GM18499 (cell line): ENCODE data around the gene GDPD5.

Source experiments
- ATAC-seq: cut with Tn5 transposase; IDR thresholded peaks from one replicate; pipeline ENCODE4 v1.9.1; 2021; ENCODE audit warnings: moderate number of reproducible peaks; ENCODE audit not compliant: insufficient read depth, unreplicated experiment

GDPD5 gene

GRCh38 chr11:75495749-75496304 is 29.9 kb downstream of the GDPD5 start:
- ATAC-seq: no peak

GRCh38 chr11:75493626-75494025 is 32.1 kb downstream of the GDPD5 start:
- no peak for ATAC-seq

DNA sequence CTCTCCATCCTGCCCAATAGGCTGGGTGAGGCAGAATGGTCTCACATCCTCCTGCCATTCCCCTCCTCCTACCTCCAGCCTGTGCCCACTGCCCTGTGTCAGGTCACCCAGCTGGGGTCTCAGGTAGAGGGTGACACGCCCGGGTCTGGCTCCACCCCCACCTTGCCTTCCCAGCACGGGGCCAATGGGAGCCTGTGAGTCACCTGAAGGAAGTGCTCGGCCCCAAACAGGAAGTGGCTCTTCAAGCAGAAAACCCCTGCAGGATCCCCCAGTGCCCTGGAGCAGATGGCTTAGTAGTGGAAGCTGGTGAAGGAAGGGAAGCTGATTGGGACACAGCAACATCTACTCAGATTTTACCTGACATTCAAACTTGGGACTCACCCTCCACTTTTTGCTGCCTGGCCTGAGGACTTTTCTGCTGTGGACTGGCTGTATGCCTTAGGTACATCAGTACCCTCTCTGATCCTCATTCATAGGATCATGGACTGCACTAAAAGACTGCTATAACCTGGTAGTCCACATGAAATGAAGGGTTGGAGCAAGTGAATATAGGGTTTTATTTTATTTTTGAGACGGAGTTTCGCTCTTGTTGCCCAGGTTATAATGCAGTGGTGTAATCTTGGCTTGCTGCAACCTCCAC is 33.4 kb downstream of the GDPD5 start:
- ATAC-seq: no peak

GRCh38 chr11:75491465-75491864 is 34.3 kb downstream of the GDPD5 start:
- no peak for ATAC-seq

DNA sequence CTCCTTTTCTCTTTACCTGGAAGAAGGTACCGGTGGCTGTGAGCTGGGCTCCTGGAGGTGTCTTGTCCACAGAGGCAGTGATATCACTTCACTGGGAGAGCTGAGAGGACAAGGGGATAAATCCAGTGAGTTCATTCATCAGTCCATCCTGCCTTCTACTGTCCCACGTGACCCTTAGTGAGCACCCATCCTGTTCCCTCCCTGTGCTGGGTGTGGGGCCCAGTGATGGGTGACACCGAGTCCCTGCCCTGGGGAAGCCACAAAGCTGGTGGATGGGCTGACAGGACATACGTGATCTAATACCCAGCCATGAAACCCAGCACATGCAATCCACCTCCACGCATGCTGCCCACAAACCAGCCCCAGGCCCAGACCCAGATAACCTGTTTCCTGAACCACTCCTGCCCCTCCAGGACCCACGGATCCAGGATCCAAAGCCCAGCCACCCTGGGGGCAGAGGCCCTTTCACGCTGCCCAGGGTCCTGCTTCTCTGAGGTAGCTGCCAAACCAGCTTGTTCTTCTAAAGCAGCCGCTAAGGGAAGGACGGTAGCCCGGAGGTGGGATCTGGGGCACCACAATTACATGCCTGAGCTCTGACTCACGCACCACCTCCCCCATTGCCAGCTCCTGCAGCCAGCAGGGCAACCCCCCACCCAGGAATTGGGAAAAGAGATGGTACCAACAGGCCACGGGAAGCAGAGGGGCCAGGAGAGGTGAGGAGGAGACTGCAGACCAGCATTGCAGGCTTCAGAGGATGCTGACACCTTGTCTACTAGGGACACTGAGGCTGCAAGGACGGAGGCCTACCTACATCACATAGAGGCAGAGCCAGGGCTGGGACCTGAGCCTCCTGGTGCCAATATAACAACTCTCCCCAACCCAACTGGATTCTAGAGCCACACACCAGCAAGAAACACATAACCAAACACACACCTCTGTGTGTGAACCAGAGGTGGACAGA is 35.2 kb downstream of the GDPD5 start:
- no peak for ATAC-seq

DNA sequence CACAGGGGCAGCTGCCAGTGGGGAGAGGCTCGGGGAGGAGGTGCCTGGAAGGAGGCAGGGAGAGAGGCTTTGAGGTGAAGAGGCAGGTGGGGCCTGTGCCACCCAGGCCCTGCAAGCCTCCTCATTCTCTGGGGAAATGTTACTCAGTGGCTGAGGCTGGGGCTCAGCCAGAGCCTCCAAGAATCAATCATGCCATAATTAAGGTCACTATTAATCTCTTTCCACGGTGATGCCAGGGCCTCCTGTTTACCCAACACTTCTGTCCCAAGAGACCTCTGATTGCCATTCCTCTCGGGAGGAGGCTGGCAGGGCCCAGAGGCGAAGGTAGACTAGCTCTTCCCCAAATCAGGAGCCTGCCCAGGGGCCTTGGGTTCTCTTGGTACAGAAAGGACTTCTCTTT is 38.4 kb downstream of the GDPD5 start:
- ATAC-seq: no peak

DNA sequence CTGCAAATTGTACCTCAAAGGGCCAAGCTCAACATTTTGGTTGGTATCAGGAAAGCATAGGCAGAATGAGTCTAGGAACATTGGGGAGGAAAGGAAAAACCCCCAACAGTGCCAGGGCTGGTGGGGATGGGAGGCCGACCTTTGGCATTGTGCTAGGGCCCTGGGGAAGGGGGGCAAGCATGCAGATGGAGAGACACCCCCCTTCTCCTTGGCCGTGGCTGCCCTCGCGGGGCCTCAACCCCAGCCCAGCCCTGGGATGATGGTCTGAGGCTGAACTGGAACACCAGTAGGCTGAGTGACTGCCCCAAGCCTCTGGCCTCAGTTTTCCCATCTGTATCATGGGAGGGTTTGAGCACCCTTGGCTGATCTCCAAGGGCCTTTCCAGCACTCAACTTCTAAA is 40.0 kb downstream of the GDPD5 start:
- no peak for ATAC-seq

GRCh38 chr11:75482931-75483469 is 42.7 kb downstream of the GDPD5 start:
- ATAC-seq: no peak

DNA sequence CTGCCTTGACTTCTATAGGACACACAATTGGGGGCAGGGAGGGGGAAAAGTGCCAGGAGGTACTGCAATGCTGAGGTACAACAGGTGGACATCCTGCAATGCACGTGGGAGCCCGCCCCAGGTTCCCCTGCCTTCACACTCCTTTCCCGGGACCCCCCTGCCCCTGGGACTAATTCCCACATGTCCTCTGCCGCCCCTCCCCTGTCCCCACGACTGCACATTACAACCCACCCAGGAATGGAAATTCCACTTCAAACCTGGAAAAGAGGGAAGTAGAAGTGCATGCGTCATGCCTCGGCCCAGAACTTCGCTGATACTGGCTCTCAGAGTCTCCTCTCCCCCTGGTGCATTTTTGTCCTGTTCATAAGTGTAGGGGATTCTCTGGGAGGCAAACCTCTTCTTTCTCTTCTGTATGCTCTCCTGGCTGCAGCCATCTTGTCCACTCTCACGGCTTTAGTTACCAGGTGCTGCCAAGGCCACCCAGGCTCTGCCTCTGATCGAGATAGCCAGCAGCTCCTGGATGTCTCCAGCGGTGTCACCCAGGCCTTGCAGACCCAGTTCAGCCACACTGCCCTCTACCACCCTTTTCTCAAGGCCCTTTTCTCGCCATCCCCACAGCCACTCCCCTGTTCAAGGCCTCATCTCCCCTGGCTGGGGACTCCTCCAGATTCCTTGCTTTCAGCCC is 43.7 kb downstream of the GDPD5 start:
- no peak for ATAC-seq

DNA sequence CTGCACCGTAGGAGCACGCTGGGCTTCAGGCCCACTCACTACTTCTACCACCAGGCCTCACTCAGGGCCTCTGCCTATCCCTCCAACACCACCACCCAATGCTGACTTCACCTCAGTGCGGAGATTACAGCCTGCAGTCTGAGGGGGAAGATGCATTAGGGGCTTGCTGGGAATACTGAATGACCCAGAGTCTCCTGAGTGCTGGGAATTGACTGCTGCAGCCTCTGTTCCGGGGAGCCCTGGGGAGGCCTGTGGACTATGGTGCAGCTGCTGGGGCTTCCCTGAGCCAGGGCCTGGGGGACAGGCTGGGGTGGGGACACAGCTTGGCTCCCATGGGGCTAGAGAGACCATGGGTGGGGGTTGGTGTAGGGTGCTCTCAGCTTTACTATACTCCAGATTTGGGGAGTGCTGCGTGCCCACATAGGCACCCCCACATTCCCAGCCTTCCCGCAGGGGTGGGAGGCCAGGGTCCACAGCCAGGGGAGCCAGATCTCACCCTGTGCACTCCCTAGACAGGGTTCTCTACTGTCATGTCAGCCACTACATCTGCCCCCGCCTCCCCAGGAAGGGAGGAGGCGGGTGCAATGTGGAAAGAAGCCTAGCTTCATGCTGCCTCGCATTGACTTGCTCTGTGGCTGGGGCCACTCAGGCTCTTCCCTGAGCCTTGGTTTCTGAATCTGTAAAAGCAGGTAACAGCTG is 44.4 kb downstream of the GDPD5 start:
- no peak for ATAC-seq

- no peak for ATAC-seq
Observed at GRCh38 chr11:75480185-75481175, 45.3 kb downstream of the GDPD5 start.

GRCh38 chr11:75479597-75480145 is 46.1 kb downstream of the GDPD5 start:
- ATAC-seq: no peak

GRCh38 chr11:75478783-75479596 is 46.8 kb downstream of the GDPD5 start:
- no peak for ATAC-seq

GRCh38 chr11:75477614-75477935 is 48.2 kb downstream of the GDPD5 start:
- ATAC-seq: no peak

DNA sequence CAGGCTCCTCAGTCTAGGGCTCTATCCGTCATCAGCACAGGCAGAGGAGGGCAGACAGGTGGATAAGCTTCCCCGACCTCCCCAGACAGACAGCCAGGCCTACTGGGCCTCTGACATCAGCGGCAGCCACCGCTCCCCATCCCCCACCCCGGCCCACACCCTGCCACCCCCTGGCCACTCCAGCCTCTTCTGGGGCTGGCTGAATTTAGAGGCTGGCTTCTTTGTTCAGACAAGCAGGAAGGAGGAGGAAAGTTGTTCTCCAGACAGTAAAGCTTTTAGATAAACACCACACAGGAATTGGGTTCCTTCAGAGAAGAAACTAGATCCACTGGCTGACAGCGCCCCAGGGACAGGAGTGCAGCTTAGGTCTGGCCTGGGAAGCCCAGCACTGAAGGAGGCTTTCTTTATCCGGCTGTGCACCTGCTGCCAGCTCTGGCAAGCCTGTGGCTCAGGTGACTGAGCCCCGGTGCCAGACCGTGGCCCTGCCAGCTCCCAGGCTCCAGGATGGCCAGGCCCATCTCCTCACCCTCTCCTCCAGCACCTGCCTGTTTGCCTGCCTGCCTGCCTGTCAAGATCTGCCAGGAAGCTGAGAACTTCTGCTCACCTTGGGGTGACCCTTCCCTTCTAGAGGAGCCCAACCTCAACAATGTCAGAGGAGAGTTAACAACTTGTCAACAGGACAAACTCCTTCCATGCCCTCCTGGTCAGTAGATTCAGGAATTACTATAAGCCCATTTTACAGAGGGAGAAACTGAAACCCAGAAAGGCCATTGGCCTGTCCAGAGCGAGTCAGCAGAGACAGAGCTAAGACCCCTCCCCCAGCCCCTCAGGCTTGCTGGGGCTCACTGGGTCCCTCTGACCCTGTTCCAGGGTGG is 48.8 kb downstream of the GDPD5 start:
- ATAC-seq: no peak

GRCh38 chr11:75475767-75476650 is 49.7 kb downstream of the GDPD5 start:
- no peak for ATAC-seq
